SU-DHL-6 (cell line): Measurements from ENCODE around the gene BAZ1A.

Experiments used
- H2AFZ ChIP-seq: fragments of 200-600 bp; sonication (generic); 2 replicates; pipeline ENCODE4 v1.6.1; 2014; ENCODE audit warnings: low read depth, mild to moderate bottlenecking, moderate library complexity, mixed read lengths, antibody characterized with exemption, low read length; ENCODE audit not compliant: severe bottlenecking
- H3F3A ChIP-seq: fragments of 200-600 bp; shearing (Covaris generic); 2 replicates; pipeline ENCODE4 v1.6.0; 2016; ENCODE audit warnings: antibody characterized with exemption, mild to moderate bottlenecking; ENCODE audit not compliant: insufficient read depth
- H3K27ac ChIP-seq: fragments of 200-600 bp; sonication (generic); 2 replicates; pipeline ENCODE4 v1.5.1; 2016; ENCODE audit warnings: low read depth, mild to moderate bottlenecking, low read length, moderate library complexity, mixed read lengths
- H3K27me3 ChIP-seq: fragments of 200-600 bp; sonication (generic), shearing (Covaris generic); 2 replicates; pipeline ENCODE4 v1.6.0; 2014; ENCODE audit warnings: mild to moderate bottlenecking, low read length
- H3K36me3 ChIP-seq: fragments of 200-600 bp; sonication (generic); 2 replicates; pipeline ENCODE4 v1.6.1; 2014; ENCODE audit warnings: mild to moderate bottlenecking, low read length, mixed read lengths
- H3K4me2 ChIP-seq: fragments of 300-600, 200-600 bp; shearing (Covaris generic), sonication (generic); 2 replicates; pipeline ENCODE4 v1.6.0; 2014; ENCODE audit warnings: low read length, low read depth, mild to moderate bottlenecking; ENCODE audit not compliant: poor library complexity, severe bottlenecking
- H3K4me3 ChIP-seq: fragments of 200-600 bp; sonication (generic); 2 replicates; pipeline ENCODE4 v1.5.1; 2014; ENCODE audit warnings: antibody characterized with exemption, low read length, mild to moderate bottlenecking, mixed read lengths; ENCODE audit not compliant: insufficient read depth, poor library complexity, severe bottlenecking
- H3K79me2 ChIP-seq: fragments of 200-600 bp; sonication (generic); 2 replicates; pipeline ENCODE4 v1.6.1; 2014; ENCODE audit warnings: mild to moderate bottlenecking, low read length, moderate library complexity; ENCODE audit not compliant: insufficient read depth
- H3K9ac ChIP-seq: fragments of 200-600 bp; sonication (generic); 2 replicates; pipeline ENCODE4 v1.7.0; 2014; ENCODE audit warnings: mild to moderate bottlenecking, low read length
- H3K9me2 ChIP-seq: fragments of 200-600 bp; sonication (generic); replicated peaks from 2 replicates; pipeline ENCODE4 v1.6.1; 2014; ENCODE audit warnings: low read length; ENCODE audit not compliant: insufficient read depth
- H3K9me3 ChIP-seq: fragments of 200-600 bp; sonication (generic); 2 replicates; pipeline ENCODE4 v1.6.1; 2014; ENCODE audit warnings: low read length, mixed read lengths; ENCODE audit not compliant: insufficient read depth
- H4K20me1 ChIP-seq: fragments of 200-600 bp; sonication (generic); 2 replicates; pipeline ENCODE4 v1.6.1; 2014; ENCODE audit warnings: low read depth, mild to moderate bottlenecking, antibody characterized with exemption, low read length, moderate library complexity, mixed read lengths
- CTCF ChIP-seq: fragments of 200-600 bp; sonication (generic); IDR thresholded peaks from one replicate; pipeline ENCODE4 v1.5.1; 2017; ENCODE audit warnings: antibody characterized with exemption, mild to moderate bottlenecking, low read length, moderate library complexity; ENCODE audit not compliant: insufficient read depth, poor library complexity, severe bottlenecking
- EZH2phosphoT487 ChIP-seq: fragments of 200-600 bp; sonication (generic), shearing (Covaris generic); conservative IDR thresholded peaks from 2 replicates; pipeline ENCODE4 v1.6.1; 2018; ENCODE audit warnings: mild to moderate bottlenecking, antibody characterized with exemption, low read length, moderate library complexity, mixed read lengths

The BAZ1A gene

DNA sequence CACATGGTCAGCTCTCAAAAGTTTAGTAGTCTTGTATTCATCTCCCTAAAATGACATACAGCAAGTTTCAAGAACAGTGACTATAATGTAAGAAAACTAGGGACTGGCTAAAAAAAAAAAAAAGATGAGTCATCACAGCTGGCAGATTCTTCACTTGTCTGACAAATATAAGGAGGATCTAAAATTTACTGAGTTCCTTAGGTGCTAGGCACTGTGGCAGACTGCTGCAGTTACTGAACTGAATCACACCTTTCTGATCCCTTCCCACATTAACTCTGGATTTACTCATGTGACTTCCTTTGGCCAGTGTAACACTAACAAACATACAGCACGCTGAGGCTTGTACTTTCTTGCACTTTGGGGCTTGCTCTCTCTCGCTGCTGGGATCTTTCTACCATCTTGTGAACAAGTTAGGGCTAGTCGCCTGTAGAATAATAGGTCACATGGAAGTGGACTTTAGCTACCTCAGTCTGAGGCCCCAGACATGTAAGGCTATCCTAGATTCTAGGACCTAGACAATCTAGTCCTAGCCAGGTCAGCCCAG is 32.1 kb downstream of the BAZ1A start:
- Histone ChIP-seq H3K36me3 (peaks cover 25% of the 10 kb centered on the region; the same call in 1 of the 2 replicates), H4K20me1 (0 out of 2 replicates have a peak, but pooled peaks cover 4% of the 10 kb centered on the region), H3K9me2 (no peaks in the 10 kb centered on the region), H3K4me2 (no peak overlapping the region), H3K27me3 (no peaks in the 10 kb centered on the region), H2AFZ (no peak overlapping the region), H3K9me3 (no peaks in the 10 kb centered on the region), H3F3A (no peaks in the 10 kb centered on the region), H3K79me2 (peaks cover 63% of the 10 kb centered on the region), H3K27ac (no peak overlapping the region), H3K9ac (no peak overlapping the region), H3K4me3 (no peak overlapping the region)
- TF ChIP-seq EZH2phosphoT487, result no peak
- no peak for TF ChIP-seq CTCF

DNA sequence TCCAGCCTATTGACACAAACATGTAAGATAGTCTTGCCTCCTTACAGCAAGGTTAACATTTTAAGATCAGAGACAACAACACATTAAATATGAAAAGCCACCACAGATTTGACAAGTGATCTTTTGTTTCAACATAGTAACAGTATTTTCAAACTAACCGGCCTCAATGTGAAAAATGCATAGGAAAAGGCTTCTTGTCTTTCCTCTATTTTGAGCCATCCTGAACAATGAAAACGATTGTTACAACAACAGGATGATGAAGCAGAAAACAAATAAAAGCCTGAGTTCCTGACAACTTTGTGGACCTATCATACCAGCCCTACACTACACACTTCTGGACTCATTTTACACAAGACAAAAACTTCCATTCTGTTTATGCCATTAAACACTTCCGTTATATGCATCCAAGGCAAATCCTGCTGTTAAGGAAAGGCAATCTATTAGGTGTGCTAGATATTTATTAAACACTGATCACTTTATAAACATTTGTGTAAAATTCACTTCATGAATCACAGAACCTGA is 37.3 kb downstream of the BAZ1A start:
- Histone ChIP-seq H3K9me3 (no peaks in the 10 kb centered on the region), H3K27me3 (no peaks in the 10 kb centered on the region), H2AFZ (no peak overlapping the region), H3K4me3 (no peak overlapping the region), H3F3A (peaks cover 3% of the 10 kb centered on the region; the same call in 1 of the 2 replicates), H3K27ac (no peak overlapping the region), H4K20me1 (no peaks in the 10 kb centered on the region), H3K9me2 (no peaks in the 10 kb centered on the region), H3K79me2 (peaks cover 79% of the 10 kb centered on the region), H3K9ac (no peak overlapping the region), H3K36me3 (peaks cover 12% of the 10 kb centered on the region; the same call in 1 of the 2 replicates), H3K4me2 (no peak overlapping the region)
- TF ChIP-seq CTCF, result no peak

DNA sequence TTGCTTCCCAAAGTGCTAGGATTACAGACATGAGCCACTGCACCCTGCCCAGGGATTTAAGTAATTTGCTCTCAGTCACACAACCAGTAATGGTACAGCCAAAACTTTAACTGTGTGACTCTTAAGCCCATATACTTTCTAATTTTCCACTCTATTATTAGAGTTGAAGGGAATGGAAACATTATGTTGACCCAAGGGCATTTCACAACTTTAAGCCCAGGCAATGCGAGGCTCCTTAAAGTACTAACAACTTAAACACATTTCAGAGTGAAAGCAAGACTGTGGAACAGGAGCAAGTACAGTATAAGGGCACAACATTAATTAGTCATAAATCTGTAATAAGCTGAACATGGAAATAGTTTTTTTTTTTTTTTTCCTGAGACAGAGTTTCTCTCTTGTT is 39.8 kb downstream of the BAZ1A start:
- Histone ChIP-seq H3K9me3 (no peaks in the 10 kb centered on the region), H3K4me2 (no peak overlapping the region), H3K36me3 (peaks cover 11% of the 10 kb centered on the region; the same call in 1 of the 2 replicates), H3F3A (peaks cover 3% of the 10 kb centered on the region; the same call in 1 of the 2 replicates), H3K9ac (no peak overlapping the region), H3K27me3 (no peaks in the 10 kb centered on the region), H4K20me1 (no peaks in the 10 kb centered on the region), H2AFZ (no peak overlapping the region), H3K27ac (no peak overlapping the region), H3K9me2 (no peaks in the 10 kb centered on the region), H3K4me3 (no peak overlapping the region), H3K79me2 (peaks cover 80% of the 10 kb centered on the region)
- TF ChIP-seq CTCF, result no peak
- TF ChIP-seq EZH2phosphoT487, result no peak
